ENCODE results near the gene SOX6. TPM values are rescaled to one million over a fixed set of nuclear protein-coding genes. Genes with fewer than 3 reads are reported as not detected.
"Not testable (repeated sequence)": the region's sequence is repeated elsewhere in the genome, so short reads cannot be mapped to it uniquely, and the experiment has no call there.

The SOX6 gene
- total RNA-seq, 6 experiments from 2014 or later = 3.3 to 16.1 (median 7.8) TPM

- H3K9me3 ChIP-seq = no peaks in the 10 kb centered on the region
- no peaks in the 10 kb centered on the region for H3K36me3 ChIP-seq
- intact Hi-C loops (cut with DNase I) = no loop called here
- H3K4me1 ChIP-seq = no peaks in the 10 kb centered on the region
- TF ChIP-seq POLR2A (IDR thresholded peaks at IDR 0.05) (no peak), CTCF (IDR thresholded peaks at IDR 0.05) (no peak)
- DNase-seq = no peak
- H3K27me3 ChIP-seq = no peaks in the 10 kb centered on the region
- no peak for ATAC-seq
- H3K4me3 ChIP-seq = no peak overlapping the region
- H3K27ac ChIP-seq = no peak overlapping the region
- 93% methylated on average over 3 of the region's 3 CpGs for WGBS (ENCODE audit: insufficient coverage, low coverage, low lambda C conversion rate, missing lambda C conversion rate)
Measured at GRCh38 chr11:16032974-16033373, 323.4 kb downstream of the SOX6 start.

GRCh38 chr11:16031210-16031609 lies 325.1 kb downstream of the SOX6 start:
- ATAC-seq (no peak), DNase-seq (no peak)
- TF ChIP-seq POLR2A (IDR thresholded peaks at IDR 0.05) (no peak), CTCF (IDR thresholded peaks at IDR 0.05) (no peak)
- no peaks in the 10 kb centered on the region for H3K9me3 ChIP-seq
- no peak overlapping the region for H3K27ac ChIP-seq
- intact Hi-C loops (cut with DNase I) = no loop called here
- no peak overlapping the region for H3K4me3 ChIP-seq
- 86% methylated on average over 1 of the region's 1 CpG for WGBS (ENCODE audit: insufficient coverage, low coverage, low lambda C conversion rate, missing lambda C conversion rate)
- no peaks in the 10 kb centered on the region for H3K36me3 ChIP-seq
- H3K4me1 ChIP-seq = no peaks in the 10 kb centered on the region
- H3K27me3 ChIP-seq = no peaks in the 10 kb centered on the region

GRCh38 chr11:16030664-16031063 lies 325.7 kb downstream of the SOX6 start:
- H3K36me3 ChIP-seq = no peaks in the 10 kb centered on the region
- H3K27me3 ChIP-seq = no peaks in the 10 kb centered on the region
- H3K27ac ChIP-seq = no peak overlapping the region
- intact Hi-C loops (cut with DNase I) = no loop called here
- no peaks in the 10 kb centered on the region for H3K4me1 ChIP-seq
- 29% methylated on average over 1 of the region's 1 CpG for WGBS (ENCODE audit: insufficient coverage, low coverage, low lambda C conversion rate, missing lambda C conversion rate)
- no peak for ATAC-seq
- no peak for TF ChIP-seq POLR2A (IDR thresholded peaks at IDR 0.05)
- TF ChIP-seq CTCF (IDR thresholded peaks at IDR 0.05) = no peak
- no peak overlapping the region for H3K4me3 ChIP-seq
- H3K9me3 ChIP-seq = no peaks in the 10 kb centered on the region
- DNase-seq = no peak

- ATAC-seq; H3K4me3 ChIP-seq; H3K36me3 ChIP-seq; H3K9me3 ChIP-seq; DNase-seq; H3K27ac ChIP-seq; H3K4me1 ChIP-seq; intact Hi-C loops (cut with DNase I); H3K27me3 ChIP-seq: not testable (repeated sequence)
- WGBS (ENCODE audit: insufficient coverage, low coverage, low lambda C conversion rate, missing lambda C conversion rate) = 87% methylated on average over 10 of the region's 10 CpGs
Measured at GRCh38 chr11:16029151-16029550, 327.2 kb downstream of the SOX6 start.

GRCh38 chr11:16028419-16028818 lies 327.9 kb downstream of the SOX6 start:
- Histone ChIP-seq H3K27ac (no peak overlapping the region), H3K4me1 (no peaks in the 10 kb centered on the region), H3K27me3 (no peaks in the 10 kb centered on the region), H3K9me3 (no peaks in the 10 kb centered on the region), H3K4me3 (no peak overlapping the region), H3K36me3 (no peaks in the 10 kb centered on the region)
- intact Hi-C loops (cut with DNase I) = no loop called here
- DNase-seq = no peak
- WGBS (ENCODE audit: insufficient coverage, low coverage, low lambda C conversion rate, missing lambda C conversion rate) = 84% methylated on average over 6 of the region's 6 CpGs
- no peak for TF ChIP-seq CTCF (IDR thresholded peaks at IDR 0.05)
- no peak for TF ChIP-seq POLR2A (IDR thresholded peaks at IDR 0.05)
- ATAC-seq = no peak

Data from right lobe of liver (tissue), 6 donors.